ENCODE measurements around the gene DCLK3. TPM values are rescaled to one million over a fixed set of nuclear protein-coding genes. Genes with fewer than 3 reads are reported as not detected.

The DCLK3 gene
- total RNA-seq, 1 experiment from 2014 or later, result not detected

- no peaks in the 10 kb centered on the region for H3K27me3 ChIP-seq (replicated peaks; ENCODE audit: control insufficient read depth, insufficient read depth, low read length)
- no peak for TF ChIP-seq CTCF (IDR thresholded peaks at IDR 0.05; ENCODE audit: insufficient read depth in 1 of 2, low read depth in 1 of 2, low read length in 1 of 2, severe bottlenecking in 1 of 2, unreplicated experiment in 1 of 2)
- BruUV-seq (replicated peaks), result TSS peak; percentile 29
- Mint-ChIP-seq H3K27ac (ENCODE audit: unreplicated experiment) (no peak overlapping the region), H3K36me3 (ENCODE audit: insufficient read depth, unreplicated experiment) (peaks cover 5% of the 10 kb centered on the region), H3K4me3 (ENCODE audit: unreplicated experiment) (no peak overlapping the region), H3K4me1 (ENCODE audit: low read depth, unreplicated experiment) (peaks cover 13% of the 10 kb centered on the region), H3K9me3 (ENCODE audit: unreplicated experiment) (peaks cover under 1% of the 10 kb centered on the region), H3K27me3 (ENCODE audit: insufficient read depth, unreplicated experiment) (no peaks in the 10 kb centered on the region)
- no peaks in the 10 kb centered on the region for H3K36me3 ChIP-seq (ENCODE audit: control insufficient read depth, insufficient read depth, low read length)
- no peak for DNase-seq
- no peaks in the 10 kb centered on the region for H3K9me3 ChIP-seq
- ChIA-PET CTCF (interaction anchor here (0.8 kb wide), 1 partner anchor 20 kb away, joined by 4 read pairs; no protein-coding TSS in a partner anchor), POLR2A (no interaction called here)
- no peaks in the 10 kb centered on the region for H3K4me1 ChIP-seq
- intact Hi-C loops (cut with micrococcal nuclease; ENCODE audit: unreplicated experiment), result no loop called here
- no peak overlapping the region for H3K4me3 ChIP-seq (ENCODE audit: low read depth, low read length)
These were observed 47.4 kb upstream of the DCLK3 start for GRCh38 chr3:36811768-36812167.

- Histone ChIP-seq H3K27me3 (replicated peaks; ENCODE audit: control insufficient read depth, insufficient read depth, low read length) (no peaks in the 10 kb centered on the region), H3K4me3 (ENCODE audit: low read depth, low read length) (no peak overlapping the region), H3K9me3 (peaks cover 9% of the 10 kb centered on the region), H3K4me1 (no peaks in the 10 kb centered on the region), H3K36me3 (ENCODE audit: control insufficient read depth, insufficient read depth, low read length) (no peaks in the 10 kb centered on the region)
- Mint-ChIP-seq H3K4me1 (ENCODE audit: low read depth, unreplicated experiment) (no peaks in the 10 kb centered on the region), H3K4me3 (ENCODE audit: unreplicated experiment) (no peak overlapping the region), H3K27me3 (ENCODE audit: insufficient read depth, unreplicated experiment) (peaks cover 14% of the 10 kb centered on the region), H3K27ac (ENCODE audit: unreplicated experiment) (no peak overlapping the region), H3K9me3 (ENCODE audit: unreplicated experiment) (peaks cover 13% of the 10 kb centered on the region), H3K36me3 (ENCODE audit: insufficient read depth, unreplicated experiment) (no peaks in the 10 kb centered on the region)
- no peak for DNase-seq
- BruUV-seq (replicated peaks), result no TSS peak
- ChIA-PET CTCF (no interaction called here), POLR2A (no interaction called here)
- intact Hi-C loops (cut with micrococcal nuclease; ENCODE audit: unreplicated experiment), result no loop called here
- TF ChIP-seq CTCF (IDR thresholded peaks at IDR 0.05; ENCODE audit: insufficient read depth in 1 of 2, low read depth in 1 of 2, low read length in 1 of 2, severe bottlenecking in 1 of 2, unreplicated experiment in 1 of 2), result no peak
These were observed 40.1 kb upstream of the DCLK3 start for GRCh38 chr3:36804295-36805055.

- Mint-ChIP-seq H3K27ac (ENCODE audit: unreplicated experiment) (no peak overlapping the region), H3K4me3 (ENCODE audit: unreplicated experiment) (no peak overlapping the region), H3K4me1 (ENCODE audit: low read depth, unreplicated experiment) (no peaks in the 10 kb centered on the region), H3K9me3 (ENCODE audit: unreplicated experiment) (peaks cover 13% of the 10 kb centered on the region), H3K27me3 (ENCODE audit: insufficient read depth, unreplicated experiment) (peaks cover 14% of the 10 kb centered on the region), H3K36me3 (ENCODE audit: insufficient read depth, unreplicated experiment) (no peaks in the 10 kb centered on the region)
- POLR2A ChIA-PET, result no interaction called here
- no peaks in the 10 kb centered on the region for H3K36me3 ChIP-seq (ENCODE audit: control insufficient read depth, insufficient read depth, low read length)
- H3K4me3 ChIP-seq (ENCODE audit: low read depth, low read length), result no peak overlapping the region
- no peaks in the 10 kb centered on the region for H3K4me1 ChIP-seq
- DNase-seq, result no peak
- no peaks in the 10 kb centered on the region for H3K27me3 ChIP-seq (replicated peaks; ENCODE audit: control insufficient read depth, insufficient read depth, low read length)
- TF ChIP-seq CTCF (IDR thresholded peaks at IDR 0.05; ENCODE audit: insufficient read depth in 1 of 2, low read depth in 1 of 2, low read length in 1 of 2, severe bottlenecking in 1 of 2, unreplicated experiment in 1 of 2), result no peak
- peaks cover 9% of the 10 kb centered on the region for H3K9me3 ChIP-seq
- intact Hi-C loops (cut with micrococcal nuclease; ENCODE audit: unreplicated experiment), result no loop called here
- CTCF ChIA-PET, result no interaction called here
- no TSS peak for BruUV-seq (replicated peaks)
These were observed 38.9 kb upstream of the DCLK3 start for GRCh38 chr3:36803091-36803791.

Measured in Caco-2 (cell line).